ENCODE results near the gene TOX2.
A peak's percentile ranks its signal among the peaks of the same experiment; 100 is the strongest.

TOX2 gene

DNA sequence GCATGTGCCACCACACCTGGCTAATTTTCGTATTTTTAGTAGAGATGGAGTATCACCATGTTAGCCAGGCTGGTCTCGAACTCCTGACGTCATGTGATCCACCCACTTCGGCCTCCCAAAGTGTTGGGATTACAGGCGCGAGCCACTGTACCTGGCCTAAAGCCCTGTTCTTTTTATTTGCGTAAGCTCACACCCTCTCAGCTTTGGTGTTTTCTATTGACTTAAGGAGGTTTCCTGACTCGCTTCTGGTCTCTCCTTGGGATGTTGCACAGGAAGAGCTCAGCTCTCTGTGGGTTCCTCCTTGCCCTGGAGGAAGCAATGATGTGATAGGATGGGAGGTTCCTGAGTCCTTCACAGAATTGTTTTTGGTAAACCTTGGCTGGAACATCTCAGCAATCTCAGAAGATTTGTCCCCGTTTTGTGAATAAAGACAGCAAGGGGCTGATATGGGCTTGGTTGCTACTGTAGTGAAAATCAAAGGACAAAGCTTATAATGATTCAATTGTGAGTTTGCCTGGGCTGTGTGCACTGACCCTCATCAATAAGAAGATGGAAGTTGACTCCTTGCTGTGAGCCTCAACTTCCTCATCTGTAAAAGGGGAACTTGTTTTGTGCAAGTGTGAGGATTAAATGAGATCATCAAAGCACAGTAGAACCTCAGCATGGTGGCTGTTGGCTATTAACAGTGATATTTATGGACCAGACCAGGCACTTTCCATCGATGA is 27.0 kb downstream of the TOX2 start:
- no peak for DNase-seq

GRCh38 chr20:43942201-43942590 is 27.5 kb downstream of the TOX2 start:
- no peak for DNase-seq

- DNase-seq, result no peak
Observed at GRCh38 chr20:43942667-43943285, 28.1 kb downstream of the TOX2 start.

GRCh38 chr20:43943725-43944124 is 29.1 kb downstream of the TOX2 start:
- DNase-seq, result no peak

- no peak for DNase-seq
Observed at GRCh38 chr20:43944653-43945235, 30.1 kb downstream of the TOX2 start.

- no peak for DNase-seq
Observed at GRCh38 chr20:43945391-43946205, 30.9 kb downstream of the TOX2 start.

- DNase-seq, result no peak
Observed at GRCh38 chr20:43946206-43946491, 31.5 kb downstream of the TOX2 start.

DNA sequence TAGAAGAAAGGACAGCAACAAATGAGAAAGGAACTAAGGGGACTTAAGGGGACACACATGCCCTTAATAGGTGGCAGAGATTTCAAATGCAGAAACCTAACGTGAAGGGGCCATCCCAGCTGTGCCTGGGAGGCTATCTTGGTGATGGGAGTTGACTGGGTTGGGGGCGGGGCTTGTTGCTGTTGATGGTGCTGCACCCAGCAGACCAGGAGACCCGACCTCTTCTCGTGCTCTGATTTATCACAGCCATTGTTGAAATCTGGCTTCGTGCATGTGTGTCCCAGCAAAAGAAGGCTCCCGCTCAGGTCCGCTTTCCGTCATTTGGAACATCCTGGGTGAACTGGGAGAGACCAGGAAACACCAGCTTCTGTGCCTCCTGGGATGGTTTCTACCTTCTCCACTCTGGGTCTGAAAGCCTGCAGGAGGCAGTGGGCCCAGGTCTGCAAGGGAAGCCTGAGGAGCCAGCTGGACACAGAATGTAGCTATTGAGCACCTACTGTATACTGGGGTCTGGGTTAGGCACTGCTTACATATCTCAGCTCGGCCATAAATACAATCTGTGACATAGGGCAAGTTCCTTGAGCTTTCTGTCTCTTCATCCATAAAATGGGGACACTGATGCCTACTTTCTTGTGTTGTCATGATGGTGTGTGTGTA is 32.1 kb downstream of the TOX2 start:
- DNase-seq, result no peak

GRCh38 chr20:43947316-43947710 is 32.7 kb downstream of the TOX2 start:
- DNase-seq, result no peak

DNA sequence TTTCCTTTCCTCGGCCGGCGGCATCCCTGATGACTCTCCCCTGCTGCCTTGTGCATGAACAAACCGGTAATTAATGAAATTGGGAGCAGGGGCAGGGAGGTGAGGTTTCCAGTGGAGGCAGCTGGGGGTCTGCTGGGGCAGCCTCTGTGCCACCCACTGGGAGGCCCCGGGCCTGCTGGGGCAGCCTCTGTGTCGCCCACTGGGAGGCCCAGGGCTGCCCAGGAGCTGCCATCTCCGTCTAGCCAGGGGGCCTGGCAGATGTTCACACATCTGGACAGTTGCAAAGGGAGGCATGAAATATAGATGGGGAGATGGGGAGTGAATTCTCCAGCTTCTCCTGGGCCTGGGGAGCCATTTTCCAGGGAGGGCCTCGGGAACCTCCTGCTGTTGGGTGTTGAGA is 33.8 kb downstream of the TOX2 start:
- no peak for DNase-seq

DNA sequence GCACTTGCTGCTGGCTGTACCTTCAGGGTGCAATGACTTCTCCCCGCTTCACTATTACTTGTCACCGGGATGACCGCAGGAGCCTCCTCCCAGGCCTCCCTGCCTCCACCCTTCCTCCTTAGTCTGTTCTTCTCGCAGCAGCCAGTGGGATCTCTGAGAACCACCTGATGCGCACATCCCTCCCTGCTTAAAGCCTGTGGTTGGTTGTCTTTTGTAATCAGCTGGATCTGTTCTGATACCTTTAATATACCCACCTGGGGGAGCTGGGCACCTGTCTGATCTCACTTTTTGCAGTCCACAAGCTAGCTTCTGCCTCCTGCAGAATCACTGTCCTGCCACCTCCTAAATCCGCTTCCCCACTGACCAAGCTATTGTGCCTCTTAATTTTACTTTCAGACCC is 34.6 kb downstream of the TOX2 start:
- DNase-seq, result no peak

DNA sequence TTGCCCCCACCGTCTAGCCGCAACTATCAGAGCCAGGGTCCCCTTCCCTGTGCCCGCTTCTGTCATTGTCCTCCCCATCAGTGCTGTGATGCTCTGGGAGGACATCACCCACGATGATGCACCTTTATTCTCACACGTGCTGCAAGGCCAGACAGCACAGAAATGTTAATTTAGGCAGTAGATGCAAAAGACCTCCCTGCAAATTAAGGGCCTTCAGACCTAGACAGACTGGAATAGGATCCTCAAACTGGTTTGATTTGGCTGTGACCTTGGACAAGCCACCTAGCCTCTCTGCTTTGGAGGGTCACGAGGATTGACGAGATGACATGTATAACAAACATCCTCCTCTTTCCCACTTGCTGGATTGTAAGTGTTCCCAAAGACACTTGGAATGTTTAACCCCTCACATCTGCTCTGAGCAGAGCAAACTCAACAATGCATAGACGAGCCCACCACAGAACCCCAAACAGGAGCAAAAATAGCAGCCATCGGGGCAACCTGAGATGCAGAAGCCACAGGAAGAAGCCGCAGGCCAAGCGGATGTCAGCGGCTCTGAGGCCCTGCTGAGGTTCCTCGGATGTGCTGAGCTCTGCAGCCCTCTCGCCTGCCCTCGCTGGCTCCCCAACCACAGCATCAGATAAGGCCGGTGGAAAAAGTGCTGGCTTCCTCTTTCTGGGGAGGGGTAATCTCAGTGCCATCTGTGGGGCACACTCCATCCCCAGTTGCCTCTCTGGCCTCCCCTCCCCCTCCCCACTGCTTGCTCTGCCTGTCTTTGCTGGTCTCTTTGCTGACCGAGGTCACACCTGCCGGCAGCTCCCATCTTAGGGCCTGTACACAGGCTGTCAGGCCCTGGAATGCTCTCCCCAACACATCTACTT is 35.3 kb downstream of the TOX2 start:
- DNase-seq, result no peak

- no peak for DNase-seq
Observed at GRCh38 chr20:43953919-43954592, 39.4 kb downstream of the TOX2 start.

- no peak for DNase-seq
Observed at GRCh38 chr20:43954704-43955061, 40.0 kb downstream of the TOX2 start.

GRCh38 chr20:43955062-43955749 is 40.6 kb downstream of the TOX2 start:
- DNase-seq, result peak; percentile 13

DNA sequence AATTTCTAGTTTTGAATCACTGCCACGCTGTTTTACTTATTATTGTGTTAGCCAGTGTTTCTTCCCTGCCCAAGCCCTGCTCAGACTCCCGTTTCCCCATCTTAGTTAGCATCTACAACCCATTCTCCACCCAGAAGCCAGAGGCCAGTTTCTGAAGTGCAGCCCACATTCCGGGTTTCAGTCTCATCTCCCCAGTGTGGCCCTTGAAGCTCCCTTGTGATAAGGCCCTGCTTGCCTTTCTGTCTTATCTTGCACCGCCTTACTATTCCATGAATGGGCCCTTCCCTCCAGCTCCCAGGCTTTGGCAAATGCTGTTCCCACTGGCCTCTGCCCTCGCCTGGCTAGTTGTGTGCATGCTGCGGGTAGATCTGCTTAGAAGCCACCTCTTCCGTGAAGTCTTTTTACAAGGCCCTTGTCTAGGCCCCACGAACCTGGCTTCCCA is 41.1 kb downstream of the TOX2 start:
- no peak for DNase-seq

- DNase-seq, result no peak
Observed at GRCh38 chr20:43957392-43957791, 42.7 kb downstream of the TOX2 start.

DNA sequence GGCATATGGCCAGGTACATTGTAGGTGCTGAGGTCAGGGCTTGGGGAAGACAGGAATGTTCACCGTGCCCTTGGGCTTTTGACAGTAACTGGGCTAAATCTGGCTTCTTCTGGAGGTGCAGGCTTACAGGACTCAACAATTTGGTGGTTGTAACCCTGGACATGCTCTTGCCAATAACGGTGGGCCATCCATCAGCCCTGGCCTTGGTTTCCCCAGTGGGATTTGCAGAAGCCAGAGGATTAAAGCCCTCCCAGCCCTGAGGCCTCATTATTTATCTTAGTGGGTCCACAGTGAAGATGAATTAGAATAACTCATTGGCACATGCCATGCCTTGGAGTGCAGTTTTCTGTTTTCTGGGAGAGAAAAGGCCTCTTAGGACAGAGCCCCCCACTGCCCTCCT is 44.0 kb downstream of the TOX2 start:
- DNase-seq, result no peak

DNA sequence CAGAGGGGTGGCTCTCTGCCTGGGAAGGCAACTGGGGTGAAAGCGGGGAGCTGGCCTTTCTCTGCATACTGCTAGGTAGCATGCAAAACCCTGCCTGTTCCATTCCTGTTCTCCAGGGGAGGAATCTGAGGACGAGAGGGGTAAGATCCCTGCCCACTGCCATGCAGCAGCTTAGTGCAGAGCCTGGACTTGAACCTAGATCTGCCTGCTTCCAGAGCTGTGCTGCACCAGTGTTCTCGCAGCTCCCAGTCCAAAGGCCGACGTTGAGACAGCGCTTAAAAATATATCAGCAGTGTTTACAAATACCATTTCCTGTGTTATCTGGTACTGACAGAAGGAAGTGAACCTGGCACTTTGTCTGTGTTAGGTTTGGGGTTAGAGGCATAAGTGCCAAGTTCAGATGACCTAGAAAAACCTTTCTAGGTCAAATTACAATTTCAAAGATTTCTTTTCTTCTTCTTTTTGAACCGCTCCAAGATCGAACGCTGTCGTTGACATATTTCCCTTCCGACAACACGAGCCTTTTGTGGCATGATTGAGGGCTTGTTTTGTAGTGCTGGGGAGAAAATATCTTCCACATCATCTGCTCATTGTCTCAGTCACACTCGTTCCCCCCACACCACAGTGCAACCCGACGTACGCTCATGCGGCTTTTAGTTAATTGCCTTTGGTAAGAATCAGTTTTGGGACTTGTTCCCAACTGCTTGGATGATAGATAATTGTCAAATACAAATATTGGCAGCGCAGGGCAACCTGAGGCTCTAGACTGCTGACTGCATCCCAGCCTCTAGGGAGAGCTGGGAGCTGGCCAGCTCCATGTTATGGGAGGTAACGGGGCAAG is 44.6 kb downstream of the TOX2 start:
- peak; percentile 7 for DNase-seq

- DNase-seq, result no peak
Observed at GRCh38 chr20:43959920-43960227, 45.2 kb downstream of the TOX2 start.
